HUES48 (cell line): ENCODE measurements around the gene SASH1.
A peak's percentile ranks its signal among the peaks of the same experiment; 100 is the strongest.

ENCODE experiments used
- H3K27ac ChIP-seq: one replicate; pipeline ENCODE4 v1.7.0; 2013; ENCODE audit warnings: low read depth, low read length, inconsistent platforms
- H3K27me3 ChIP-seq: 2 replicates; pipeline ENCODE4 v1.6.1; 2013; ENCODE audit warnings: mild to moderate bottlenecking, low read length; ENCODE audit not compliant: control insufficient read depth, insufficient read depth
- H3K36me3 ChIP-seq: 2 replicates; pipeline ENCODE4 v1.6.1; 2013; ENCODE audit warnings: low read length; ENCODE audit not compliant: control insufficient read depth, insufficient read depth
- H3K4me1 ChIP-seq: 2 replicates; pipeline ENCODE4 v1.6.1; 2013; ENCODE audit warnings: mild to moderate bottlenecking, low read length; ENCODE audit not compliant: control insufficient read depth, insufficient read depth
- H3K4me3 ChIP-seq: 2 replicates; pipeline ENCODE4 v1.5.1; 2013; ENCODE audit warnings: mild to moderate bottlenecking, low read depth, low read length
- H3K9ac ChIP-seq: 2 replicates; pipeline ENCODE4 v1.6.1; 2013; ENCODE audit warnings: mild to moderate bottlenecking, low read depth, low read length, moderate library complexity
- H3K9me3 ChIP-seq: 2 replicates; pipeline ENCODE4 v1.6.1; 2013; ENCODE audit warnings: low read length; ENCODE audit not compliant: control insufficient read depth, insufficient read depth

Gene SASH1

GRCh38 chr6:148457843-148458159 lies 115.2 kb downstream of the SASH1 start:
- Histone ChIP-seq H3K4me3 (no peak overlapping the region), H3K9me3 (no peaks in the 10 kb centered on the region), H3K4me1 (no peaks in the 10 kb centered on the region; the same call in 1 of the 2 replicates), H3K36me3 (0 out of 2 replicates have a peak, but pooled peaks cover 7% of the 10 kb centered on the region), H3K9ac (no peak overlapping the region), H3K27me3 (no peaks in the 10 kb centered on the region), H3K27ac (no peak overlapping the region)

DNA sequence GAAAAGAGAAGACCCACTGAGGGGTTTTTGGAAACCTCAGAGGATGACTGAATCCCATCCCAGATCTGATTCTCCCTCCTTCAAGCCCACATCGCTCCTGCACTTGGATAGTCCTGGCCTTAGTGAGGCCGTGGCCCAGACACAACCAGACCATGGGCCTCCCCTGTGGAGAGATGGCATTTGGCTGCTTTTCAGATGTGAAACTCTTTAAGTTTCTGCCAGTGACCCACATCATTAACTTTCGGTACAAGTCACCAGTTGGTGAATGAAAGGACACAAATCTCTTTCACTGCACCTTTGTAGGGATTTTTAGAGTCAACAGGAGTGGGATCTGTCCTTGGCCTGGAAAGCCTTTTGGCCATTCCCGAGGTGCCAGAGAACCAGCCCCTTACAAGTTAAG lies 116.6 kb downstream of the SASH1 start:
- Histone ChIP-seq H3K9ac (no peak overlapping the region), H3K27me3 (no peaks in the 10 kb centered on the region), H3K36me3 (0 out of 2 replicates have a peak, but pooled peaks cover 6% of the 10 kb centered on the region), H3K4me3 (no peak overlapping the region), H3K9me3 (no peaks in the 10 kb centered on the region), H3K27ac (no peak overlapping the region), H3K4me1 (peaks cover 7% of the 10 kb centered on the region)

- Histone ChIP-seq H3K27ac (no peak overlapping the region), H3K4me3 (no peak overlapping the region), H3K36me3 (no peaks in the 10 kb centered on the region), H3K9me3 (no peaks in the 10 kb centered on the region), H3K9ac (no peak overlapping the region), H3K4me1 (peaks cover 12% of the 10 kb centered on the region), H3K27me3 (no peaks in the 10 kb centered on the region)
These were observed 118.4 kb downstream of the SASH1 start for GRCh38 chr6:148460876-148461646.

DNA sequence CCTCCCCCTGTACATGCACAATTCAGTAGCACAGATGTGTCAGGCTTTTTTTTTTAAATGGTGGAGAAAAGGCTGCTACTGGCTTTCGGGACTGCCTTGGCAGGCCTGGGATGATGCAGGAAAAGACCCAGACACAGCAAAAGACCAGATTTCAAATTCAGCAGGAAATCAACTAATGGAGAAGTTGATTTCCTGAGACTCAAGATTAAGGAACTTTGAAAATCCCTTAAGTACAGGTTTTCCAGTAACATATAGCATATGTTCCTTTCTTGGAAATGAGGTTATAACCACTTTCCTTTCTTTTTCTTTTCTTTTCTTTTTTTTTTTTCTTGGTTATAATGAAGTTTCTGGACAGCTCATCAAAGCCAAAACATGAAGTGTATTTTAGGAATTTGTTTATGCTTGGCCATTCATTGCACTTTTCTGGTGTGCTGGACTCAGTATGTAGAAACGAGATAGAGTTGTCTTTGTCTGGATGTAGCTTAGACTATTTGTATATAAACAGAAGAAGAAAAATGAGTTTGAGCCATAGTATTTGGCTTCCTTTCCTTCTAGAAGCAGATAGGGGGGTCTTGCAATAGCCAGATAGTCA lies 119.4 kb downstream of the SASH1 start:
- Histone ChIP-seq H3K4me1 (peaks cover 12% of the 10 kb centered on the region), H3K27me3 (no peaks in the 10 kb centered on the region), H3K9me3 (no peaks in the 10 kb centered on the region), H3K4me3 (no peak overlapping the region), H3K9ac (no peak overlapping the region), H3K36me3 (no peaks in the 10 kb centered on the region), H3K27ac (no peak overlapping the region)

DNA sequence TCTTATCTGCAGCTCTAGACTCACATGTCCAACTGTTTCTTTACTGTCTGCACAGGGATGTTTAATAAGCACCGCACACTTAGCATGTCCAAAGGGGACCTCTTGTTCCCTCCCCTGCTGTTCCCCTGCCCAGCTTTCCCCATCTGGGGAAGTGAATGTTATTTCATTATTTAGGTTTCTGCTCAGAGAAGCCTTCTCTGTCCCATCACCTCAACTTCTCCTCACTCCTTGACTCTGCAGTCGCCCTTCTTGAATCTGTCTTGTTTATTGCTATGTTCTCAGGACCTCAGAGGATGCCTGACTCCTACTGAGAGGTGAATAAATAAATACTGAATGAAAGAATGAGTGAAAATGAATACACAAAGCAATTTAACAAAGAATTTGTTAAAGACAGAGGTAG lies 121.0 kb downstream of the SASH1 start:
- Histone ChIP-seq H3K4me3 (no peak overlapping the region), H3K4me1 (peaks cover 12% of the 10 kb centered on the region), H3K9ac (no peak overlapping the region), H3K9me3 (no peaks in the 10 kb centered on the region), H3K27ac (no peak overlapping the region), H3K27me3 (no peaks in the 10 kb centered on the region), H3K36me3 (no peaks in the 10 kb centered on the region)

DNA sequence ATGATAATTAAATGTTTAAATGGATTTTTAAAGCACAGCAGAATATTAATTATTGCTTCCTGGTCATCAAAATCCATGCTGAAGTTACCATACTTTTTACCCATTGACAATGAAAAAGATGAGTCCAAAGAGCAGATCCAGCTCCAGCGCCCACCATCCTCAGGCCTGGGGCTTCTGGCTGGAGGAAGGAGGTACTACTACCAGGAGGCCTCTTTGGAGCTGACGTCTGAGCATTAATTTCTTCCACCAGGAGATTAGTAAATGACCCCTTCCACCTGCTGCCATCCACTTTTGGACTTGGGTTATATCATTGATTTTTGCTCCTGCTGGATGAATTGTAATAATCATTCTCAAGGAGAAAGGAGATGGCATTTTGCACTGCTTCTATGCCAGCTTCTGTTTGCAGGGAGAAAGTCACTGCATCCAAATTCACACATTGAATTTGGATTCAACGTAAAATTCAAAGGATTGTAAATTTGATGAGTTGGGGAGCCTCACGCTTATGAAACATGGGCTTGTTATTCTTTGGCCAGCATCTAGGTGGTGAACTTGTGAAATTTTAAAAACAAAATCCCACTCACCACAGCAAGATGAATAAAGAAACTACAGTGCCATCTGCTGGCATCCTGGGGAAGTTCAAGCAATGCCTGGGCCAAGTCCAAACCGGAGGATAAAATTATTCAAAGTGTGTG lies 121.8 kb downstream of the SASH1 start:
- Histone ChIP-seq H3K27me3 (no peaks in the 10 kb centered on the region), H3K4me3 (no peak overlapping the region), H3K9ac (no peak overlapping the region), H3K36me3 (no peaks in the 10 kb centered on the region), H3K4me1 (peaks cover 12% of the 10 kb centered on the region), H3K9me3 (no peaks in the 10 kb centered on the region), H3K27ac (peak overlapping the region; percentile 3)

DNA sequence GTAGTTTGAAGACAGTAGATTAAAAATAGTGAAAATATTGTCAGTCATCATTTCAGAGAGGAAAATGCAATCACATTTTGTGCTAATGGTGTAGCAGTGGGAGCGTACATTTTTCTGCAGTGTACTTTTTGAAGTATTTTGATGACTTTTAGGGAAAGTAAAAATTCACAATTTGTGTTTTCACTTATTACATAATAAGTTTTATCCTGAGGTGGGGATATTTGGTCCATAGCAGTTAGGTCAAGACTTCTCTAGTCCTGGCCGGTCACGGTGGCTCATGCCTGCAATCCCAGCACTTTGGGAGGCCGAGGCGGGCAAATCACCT lies 122.3 kb downstream of the SASH1 start:
- Histone ChIP-seq H3K27ac (no peak overlapping the region), H3K9me3 (no peaks in the 10 kb centered on the region), H3K4me1 (peaks cover 12% of the 10 kb centered on the region), H3K4me3 (no peak overlapping the region), H3K36me3 (no peaks in the 10 kb centered on the region), H3K9ac (no peak overlapping the region), H3K27me3 (no peaks in the 10 kb centered on the region)

DNA sequence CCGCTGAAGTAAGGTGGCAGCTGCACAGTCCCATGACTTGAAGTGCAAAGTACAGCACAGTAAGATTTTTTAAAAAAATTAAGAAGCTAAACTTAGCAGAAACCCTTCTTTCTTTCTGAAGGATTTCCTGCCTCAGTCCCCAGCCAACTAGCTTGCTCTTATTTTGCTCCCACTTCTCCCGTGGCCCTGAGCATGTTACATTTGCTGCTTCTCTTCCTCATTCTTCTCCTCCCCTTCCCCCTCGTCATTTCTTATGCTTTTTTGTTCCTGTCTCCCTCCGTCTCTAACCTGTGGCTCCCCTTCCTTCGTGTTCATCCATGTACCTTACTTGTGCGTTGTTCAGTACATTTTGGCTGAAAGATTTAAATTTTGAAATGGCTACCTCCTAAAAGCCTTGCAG lies 123.0 kb downstream of the SASH1 start:
- no peak overlapping the region for H3K9ac ChIP-seq
- no peak overlapping the region for H3K4me3 ChIP-seq
- H3K36me3 ChIP-seq, result no peaks in the 10 kb centered on the region
- H3K9me3 ChIP-seq, result no peaks in the 10 kb centered on the region
- H3K27me3 ChIP-seq, result no peaks in the 10 kb centered on the region
- H3K4me1 ChIP-seq, result peaks cover 19% of the 10 kb centered on the region
- H3K27ac ChIP-seq, result no peak overlapping the region

DNA sequence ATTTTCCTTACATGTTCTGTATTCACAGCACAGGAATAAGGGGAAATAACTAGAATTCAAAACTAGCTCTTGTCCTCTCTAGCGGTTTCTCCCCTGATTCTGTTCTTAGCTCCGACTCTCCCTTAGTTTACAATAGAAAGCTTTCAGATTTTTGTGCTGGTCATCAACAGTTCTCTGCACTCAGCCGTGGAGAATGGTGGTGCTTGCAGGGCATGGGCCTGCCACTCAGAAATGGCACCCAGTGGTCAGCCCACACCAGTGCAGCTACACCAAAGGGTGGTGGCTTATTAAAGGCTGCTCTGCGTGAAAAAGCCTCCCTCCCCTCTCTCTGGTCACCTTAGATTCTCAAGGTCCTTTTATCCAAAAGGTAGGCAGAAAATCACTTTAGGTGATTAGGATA lies 123.5 kb downstream of the SASH1 start:
- Histone ChIP-seq H3K36me3 (no peaks in the 10 kb centered on the region), H3K9ac (no peak overlapping the region), H3K4me3 (no peak overlapping the region), H3K27me3 (no peaks in the 10 kb centered on the region), H3K9me3 (no peaks in the 10 kb centered on the region), H3K27ac (no peak overlapping the region), H3K4me1 (peaks cover 24% of the 10 kb centered on the region)

DNA sequence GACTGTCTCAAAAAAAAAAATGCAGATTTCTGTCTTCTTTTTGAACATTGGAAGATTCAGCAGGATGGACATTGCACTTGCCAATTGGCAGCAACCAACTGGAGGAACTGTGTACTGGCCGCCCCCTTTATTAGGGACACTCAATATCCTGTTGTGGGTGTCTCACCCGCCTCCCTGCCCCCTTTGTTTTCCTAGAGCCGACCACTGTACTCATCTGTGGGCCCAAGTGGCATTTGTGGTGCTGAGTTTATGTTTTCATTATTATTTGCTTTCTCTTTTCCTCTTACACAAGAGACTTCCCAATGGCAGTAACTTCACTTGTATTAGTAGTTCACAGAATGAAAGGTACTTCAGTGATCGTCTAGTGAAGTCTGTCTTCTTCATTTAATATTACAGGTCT lies 125.3 kb downstream of the SASH1 start:
- no peaks in the 10 kb centered on the region for H3K9me3 ChIP-seq
- H3K36me3 ChIP-seq, result no peaks in the 10 kb centered on the region
- H3K4me3 ChIP-seq, result no peak overlapping the region
- no peak overlapping the region for H3K27ac ChIP-seq
- no peaks in the 10 kb centered on the region for H3K27me3 ChIP-seq
- no peak overlapping the region for H3K9ac ChIP-seq
- H3K4me1 ChIP-seq, result peaks cover 41% of the 10 kb centered on the region

GRCh38 chr6:148470156-148470555 lies 127.5 kb downstream of the SASH1 start:
- H3K4me3 ChIP-seq, result no peak overlapping the region
- H3K9me3 ChIP-seq, result no peaks in the 10 kb centered on the region
- no peak overlapping the region for H3K27ac ChIP-seq
- peaks cover 16% of the 10 kb centered on the region for H3K36me3 ChIP-seq
- no peaks in the 10 kb centered on the region for H3K27me3 ChIP-seq
- H3K4me1 ChIP-seq, result peaks cover 29% of the 10 kb centered on the region
- no peak overlapping the region for H3K9ac ChIP-seq
